Choroid plexus epithelial cell (primary cell): ENCODE results near the gene AGRN.
"Not testable (repeated sequence)": the region's sequence is repeated elsewhere in the genome, so short reads cannot be mapped to it uniquely, and the experiment has no call there.

Experiments used
- DNase-seq: peaks from one replicate; pipeline ENCODE4 v3.0.0-alpha.2; 2010; ENCODE audit warnings: low read depth
- H3K4me3 ChIP-seq: 2 replicates; pipeline ENCODE4 v1.5.1; 2011; ENCODE audit warnings: low read depth, mild to moderate bottlenecking, control low read depth, low read length, moderate library complexity
- CTCF ChIP-seq: conservative IDR thresholded peaks from 2 replicates; pipeline ENCODE4 v1.5.1; 2011; ENCODE audit warnings: low read depth, mild to moderate bottlenecking, control low read depth, inconsistent platforms, low read length, moderate library complexity

The AGRN gene

GRCh38 chr1:1101503-1101902 is 81.6 kb downstream of the AGRN start:
- DNase-seq: no peak
- no peak for TF ChIP-seq CTCF
- no peak overlapping the region for H3K4me3 ChIP-seq

GRCh38 chr1:1104152-1104551 is 84.2 kb downstream of the AGRN start:
- not testable (repeated sequence) for H3K4me3 ChIP-seq, DNase-seq
